Measurements from ENCODE around the gene NOM1. TPM values are rescaled to one million over a fixed set of nuclear protein-coding genes. Genes with fewer than 3 reads are reported as not detected.

The NOM1 gene
- total RNA-seq, 1 experiment from 2014 or later = 31.7 TPM

DNA sequence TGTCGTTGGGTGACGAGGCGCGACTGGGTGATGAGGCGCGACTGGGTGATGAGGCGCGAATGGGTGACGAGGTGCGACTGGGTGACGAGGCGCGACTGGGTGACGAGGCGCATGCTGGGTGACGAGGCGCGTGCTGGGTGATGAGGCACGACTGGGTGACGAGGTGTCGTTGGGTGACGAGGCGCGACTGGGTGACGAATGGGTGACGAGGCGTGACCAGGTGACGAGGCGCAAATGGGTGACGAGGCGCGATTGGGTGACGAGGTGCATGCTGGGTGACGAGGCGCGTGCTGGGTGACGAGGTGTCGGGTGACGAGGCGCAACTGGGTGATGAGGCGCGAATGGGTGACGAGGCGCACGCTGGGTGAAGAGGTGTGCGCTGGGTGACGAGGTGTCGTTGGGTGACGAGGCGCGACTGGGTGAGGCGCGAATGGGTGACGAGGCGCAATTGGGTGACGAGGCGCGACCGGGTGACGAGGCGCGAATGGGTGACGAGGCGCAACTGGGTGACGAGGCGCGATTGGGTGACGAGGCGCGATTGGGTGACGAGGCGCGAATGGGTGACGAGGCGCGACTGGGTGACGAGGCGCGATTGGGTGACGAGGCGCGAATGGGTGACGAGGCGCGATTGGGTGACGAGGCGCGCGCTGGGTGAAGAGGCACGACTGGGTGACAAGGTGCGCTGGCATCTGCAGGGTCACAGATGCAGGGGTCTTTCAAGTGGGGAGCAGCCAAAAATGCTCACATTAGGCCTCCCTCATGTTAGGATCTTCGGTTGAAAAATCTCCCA, 7.9 kb upstream of the NOM1 start:
- H3K27ac ChIP-seq (ENCODE audit: insufficient read length, low read depth, low read length) = no peak overlapping the region
- H4K91ac ChIP-seq (ENCODE audit: insufficient read length, low read depth, low read length) = no peak overlapping the region
- H3K9ac ChIP-seq (ENCODE audit: extremely low read depth, insufficient read length, low read length) = no peak overlapping the region
- H3K27me3 ChIP-seq (ENCODE audit: insufficient read depth, low read length) = no peaks in the 10 kb centered on the region
- H4K5ac ChIP-seq (ENCODE audit: insufficient read length, low read depth, low read length) = peak overlapping the region; percentile 49
- H3K14ac ChIP-seq (ENCODE audit: insufficient read depth, low read length) = no peak overlapping the region
- TF ChIP-seq, protein P1, sequence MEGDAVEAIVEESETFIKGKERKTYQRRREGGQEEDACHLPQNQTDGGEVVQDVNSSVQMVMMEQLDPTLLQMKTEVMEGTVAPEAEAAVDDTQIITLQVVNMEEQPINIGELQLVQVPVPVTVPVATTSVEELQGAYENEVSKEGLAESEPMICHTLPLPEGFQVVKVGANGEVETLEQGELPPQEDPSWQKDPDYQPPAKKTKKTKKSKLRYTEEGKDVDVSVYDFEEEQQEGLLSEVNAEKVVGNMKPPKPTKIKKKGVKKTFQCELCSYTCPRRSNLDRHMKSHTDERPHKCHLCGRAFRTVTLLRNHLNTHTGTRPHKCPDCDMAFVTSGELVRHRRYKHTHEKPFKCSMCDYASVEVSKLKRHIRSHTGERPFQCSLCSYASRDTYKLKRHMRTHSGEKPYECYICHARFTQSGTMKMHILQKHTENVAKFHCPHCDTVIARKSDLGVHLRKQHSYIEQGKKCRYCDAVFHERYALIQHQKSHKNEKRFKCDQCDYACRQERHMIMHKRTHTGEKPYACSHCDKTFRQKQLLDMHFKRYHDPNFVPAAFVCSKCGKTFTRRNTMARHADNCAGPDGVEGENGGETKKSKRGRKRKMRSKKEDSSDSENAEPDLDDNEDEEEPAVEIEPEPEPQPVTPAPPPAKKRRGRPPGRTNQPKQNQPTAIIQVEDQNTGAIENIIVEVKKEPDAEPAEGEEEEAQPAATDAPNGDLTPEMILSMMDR (conservative IDR thresholded peaks at IDR 0.05) = no peak
- no peak overlapping the region for H2BK120ac ChIP-seq (ENCODE audit: low read depth, low read length, poor library complexity, severe bottlenecking)
- no peak overlapping the region for H2AK5ac ChIP-seq (ENCODE audit: insufficient read length, low read length)
- H2BK12ac ChIP-seq (ENCODE audit: insufficient read length, low read depth, low read length) = no peak overlapping the region
- H3K9me3 ChIP-seq (ENCODE audit: control insufficient read depth, low read depth, low read length) = peaks cover 5% of the 10 kb centered on the region
- peaks cover 4% of the 10 kb centered on the region for H3K23me2 ChIP-seq (ENCODE audit: insufficient read length, low read depth, low read length, poor library complexity, severe bottlenecking)
- peak overlapping the region in 1 of 2 experiments; percentile 4; a peak in 1 of 5 replicates for H3K4me3 Mint-ChIP-seq
- H3K9me3 Mint-ChIP-seq = peaks cover 14 to 16% of the 10 kb centered on the region in 2 experiments
- H4K8ac ChIP-seq (replicated peaks; ENCODE audit: insufficient read length, low read depth, low read length) = no peak overlapping the region
- H3K36me3 Mint-ChIP-seq (ENCODE audit: insufficient read depth in 1 of 3, low read depth in 3 of 3) = peaks cover 6 to 15% (median 10%) of the 10 kb centered on the region in 3 experiments; a peak in 6 of 7 replicates
- no peak overlapping the region for H2BK5ac ChIP-seq (ENCODE audit: insufficient read length, low read length)
- H3K56ac ChIP-seq (ENCODE audit: insufficient read length, low read depth, low read length) = no peak overlapping the region
- H3K4me1 ChIP-seq (ENCODE audit: insufficient read depth, low read length) = no peaks in the 10 kb centered on the region; the same call in 1 of the 2 replicates
- no peak overlapping the region for H3K27ac Mint-ChIP-seq
- H3K23ac ChIP-seq (ENCODE audit: insufficient read length, low read depth, low read length) = no peak overlapping the region
- WGBS (ENCODE audit: extremely low coverage, insufficient read length, low lambda C conversion rate) = 100% methylated on average over 4 of the region's 92 CpGs
- H3K4me2 ChIP-seq (ENCODE audit: insufficient read depth, insufficient read length, low read length) = no peak overlapping the region
- no peak overlapping the region for H3T11ph ChIP-seq (ENCODE audit: low read length)
- no peak overlapping the region for H3K4ac ChIP-seq (ENCODE audit: low read depth, low read length)
- H2AFZ ChIP-seq (ENCODE audit: low read length) = no peak overlapping the region
- H4K20me1 ChIP-seq (ENCODE audit: control insufficient read depth, insufficient read depth, insufficient read length) = no peaks in the 10 kb centered on the region
- no peak overlapping the region for H3K18ac ChIP-seq (ENCODE audit: insufficient read length, low read depth, low read length)
- no peak overlapping the region for H2BK20ac ChIP-seq (ENCODE audit: low read depth, low read length, poor library complexity, severe bottlenecking)
- H3K27me3 Mint-ChIP-seq (ENCODE audit: low read depth) = peaks cover 38% of the 10 kb centered on the region
- H3K79me2 ChIP-seq (ENCODE audit: insufficient read depth, low read length) = no peaks in the 10 kb centered on the region
- no peaks in the 10 kb centered on the region for H3K79me1 ChIP-seq (ENCODE audit: insufficient read depth, low read depth, low read length, poor library complexity, severe bottlenecking)
- no peak overlapping the region for H2BK15ac ChIP-seq (ENCODE audit: low read depth, low read length)
- H3K4me1 Mint-ChIP-seq = peaks cover 4 to 17% of the 10 kb centered on the region in 2 experiments; a peak in 3 of 4 replicates
- no peak for DNase-seq

All from H9 (cell line).